MM.1S (cell line): ENCODE results near the gene PRR9.

ENCODE experiments used
- CTCF ChIP-seq: fragments of 300-600 bp; sonication (generic); IDR thresholded peaks from 2 replicates; pipeline ENCODE4 v1.5.1; 2016; ENCODE audit warnings: antibody characterized with exemption, low read length, mixed read lengths
- EZH2 ChIP-seq: fragments of 300-600 bp; sonication (generic); optimal IDR thresholded peaks from 2 replicates; pipeline ENCODE3; 2017; ENCODE audit warnings: low read depth, mild to moderate bottlenecking, antibody characterized with exemption, low read length, mixed read lengths

- TF ChIP-seq CTCF (no peak), EZH2 (no peak)
Observed at GRCh38 chr1:153253693-153254092, 36.3 kb downstream of the PRR9 start.
